ENCODE measurements around the gene NACAD.

Gene NACAD, protein sequence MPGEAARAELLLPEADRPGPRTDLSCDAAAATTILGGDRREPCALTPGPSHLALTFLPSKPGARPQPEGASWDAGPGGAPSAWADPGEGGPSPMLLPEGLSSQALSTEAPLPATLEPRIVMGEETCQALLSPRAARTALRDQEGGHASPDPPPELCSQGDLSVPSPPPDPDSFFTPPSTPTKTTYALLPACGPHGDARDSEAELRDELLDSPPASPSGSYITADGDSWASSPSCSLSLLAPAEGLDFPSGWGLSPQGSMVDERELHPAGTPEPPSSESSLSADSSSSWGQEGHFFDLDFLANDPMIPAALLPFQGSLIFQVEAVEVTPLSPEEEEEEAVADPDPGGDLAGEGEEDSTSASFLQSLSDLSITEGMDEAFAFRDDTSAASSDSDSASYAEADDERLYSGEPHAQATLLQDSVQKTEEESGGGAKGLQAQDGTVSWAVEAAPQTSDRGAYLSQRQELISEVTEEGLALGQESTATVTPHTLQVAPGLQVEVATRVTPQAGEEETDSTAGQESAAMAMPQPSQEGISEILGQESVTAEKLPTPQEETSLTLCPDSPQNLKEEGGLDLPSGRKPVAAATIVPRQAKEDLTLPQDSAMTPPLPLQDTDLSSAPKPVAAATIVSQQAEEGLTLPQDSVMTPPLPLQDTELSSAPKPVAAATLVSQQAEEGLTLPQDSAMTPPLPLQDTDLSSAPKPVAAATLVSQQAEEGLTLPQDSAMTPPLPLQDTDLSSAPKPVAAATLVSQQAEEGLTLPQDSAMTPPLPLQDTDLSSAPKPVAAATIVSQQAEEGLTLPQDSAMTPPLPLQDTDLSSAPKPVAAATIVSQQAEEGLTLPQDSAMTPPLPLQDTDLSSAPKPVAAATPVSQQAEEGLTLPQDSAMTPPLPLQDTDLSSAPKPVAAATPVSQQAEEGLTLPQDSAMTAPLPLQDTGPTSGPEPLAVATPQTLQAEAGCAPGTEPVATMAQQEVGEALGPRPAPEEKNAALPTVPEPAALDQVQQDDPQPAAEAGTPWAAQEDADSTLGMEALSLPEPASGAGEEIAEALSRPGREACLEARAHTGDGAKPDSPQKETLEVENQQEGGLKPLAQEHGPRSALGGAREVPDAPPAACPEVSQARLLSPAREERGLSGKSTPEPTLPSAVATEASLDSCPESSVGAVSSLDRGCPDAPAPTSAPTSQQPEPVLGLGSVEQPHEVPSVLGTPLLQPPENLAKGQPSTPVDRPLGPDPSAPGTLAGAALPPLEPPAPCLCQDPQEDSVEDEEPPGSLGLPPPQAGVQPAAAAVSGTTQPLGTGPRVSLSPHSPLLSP (N-terminal part only)

DNA sequence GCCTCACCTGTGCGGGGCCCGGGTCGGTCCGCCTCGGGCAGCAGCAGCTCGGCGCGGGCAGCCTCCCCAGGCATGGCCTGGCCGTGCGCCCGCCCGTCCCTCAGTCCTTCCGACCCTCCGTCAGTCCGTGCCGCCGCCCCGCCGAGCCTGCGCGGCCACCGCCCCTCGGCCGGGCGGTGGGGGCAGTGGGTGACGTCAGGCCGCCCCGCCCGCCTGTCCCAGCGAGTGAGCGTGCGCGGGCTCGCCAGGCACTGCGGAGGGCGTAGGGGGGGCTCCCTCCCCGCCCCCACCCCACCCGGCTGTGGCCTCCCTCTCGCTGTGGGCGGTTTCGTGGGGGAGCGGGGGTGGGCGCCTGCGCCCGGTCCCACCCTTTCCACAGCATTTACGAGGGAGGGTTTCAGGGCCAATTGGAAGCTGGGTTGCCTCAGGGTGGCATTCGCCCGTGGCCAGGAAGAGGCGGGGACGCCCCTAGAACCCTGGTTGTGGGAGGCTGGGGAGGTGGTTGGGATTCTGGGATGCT, at the start of gene NACAD:
TSS of gene NACAD (minus strand) at position 149 of the 520 bp plus-strand sequence. CDS start at position 74, 75 bp downstream.
- no peak for DNase-seq

DNA sequence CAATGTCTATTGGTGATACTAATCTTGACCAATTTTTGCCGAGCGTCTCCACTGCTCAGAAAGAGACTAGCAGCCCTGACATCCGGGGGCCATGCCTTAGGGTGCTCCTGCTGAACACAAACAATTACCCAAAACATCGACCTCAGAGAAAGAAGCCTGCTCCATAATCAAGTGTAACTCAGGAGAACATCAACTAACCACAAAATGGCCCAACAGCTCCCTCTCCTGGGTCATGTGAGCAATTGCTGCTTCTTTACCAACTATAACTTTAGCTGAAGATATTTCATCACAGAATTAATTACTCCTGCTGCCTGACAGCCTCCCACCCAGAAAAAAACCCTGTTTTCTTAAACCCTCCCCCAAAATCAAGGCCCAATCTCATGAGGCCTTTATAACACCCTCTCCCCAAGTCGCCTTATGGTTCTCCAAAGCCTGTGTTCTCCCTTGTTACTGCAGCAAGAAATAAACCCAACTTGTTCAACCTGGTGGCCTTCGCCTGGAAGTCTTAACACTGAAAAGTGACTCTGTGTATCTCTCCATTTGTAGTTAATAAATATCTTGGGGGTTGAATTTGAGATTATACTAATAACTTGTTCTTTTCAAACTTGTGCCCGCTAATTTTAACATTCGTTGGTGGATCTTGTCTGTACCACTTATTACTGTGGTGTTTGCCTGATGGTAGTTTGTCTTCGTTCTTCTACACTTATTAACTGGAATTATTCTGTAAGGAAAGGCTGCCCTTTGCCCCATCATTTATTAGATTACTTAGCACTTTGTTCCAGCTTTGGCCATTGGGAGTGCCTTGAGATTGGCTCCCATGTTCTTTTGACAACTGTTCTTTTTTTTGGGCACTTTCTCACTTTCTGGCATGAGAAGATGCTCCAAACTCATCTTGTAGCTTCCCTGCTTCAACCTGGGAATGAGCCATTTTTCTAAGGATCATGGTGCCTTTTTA, 47.6 kb upstream of the NACAD start:
- DNase-seq: peak; percentile 41

DNA sequence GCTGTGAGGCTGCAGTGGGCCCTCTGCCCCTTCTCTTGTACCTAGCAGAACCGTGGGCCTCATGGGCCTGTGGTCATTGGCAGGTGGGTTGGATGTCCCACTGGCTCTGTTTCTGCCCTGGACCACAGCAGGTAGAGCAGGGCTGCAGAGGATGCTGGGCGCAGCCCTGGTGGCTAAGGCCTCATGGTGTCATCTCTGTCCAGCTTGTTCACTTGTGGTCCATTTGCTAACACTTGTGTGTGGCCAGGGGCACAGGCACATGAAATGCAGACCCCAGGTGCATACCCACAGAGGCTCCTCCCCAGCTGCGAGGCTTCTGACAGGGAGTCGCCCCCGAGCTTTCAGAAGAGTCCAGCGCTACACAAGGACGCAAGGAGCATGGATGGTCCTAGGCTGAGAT, 45.1 kb upstream of the NACAD start:
- no peak for DNase-seq

DNA sequence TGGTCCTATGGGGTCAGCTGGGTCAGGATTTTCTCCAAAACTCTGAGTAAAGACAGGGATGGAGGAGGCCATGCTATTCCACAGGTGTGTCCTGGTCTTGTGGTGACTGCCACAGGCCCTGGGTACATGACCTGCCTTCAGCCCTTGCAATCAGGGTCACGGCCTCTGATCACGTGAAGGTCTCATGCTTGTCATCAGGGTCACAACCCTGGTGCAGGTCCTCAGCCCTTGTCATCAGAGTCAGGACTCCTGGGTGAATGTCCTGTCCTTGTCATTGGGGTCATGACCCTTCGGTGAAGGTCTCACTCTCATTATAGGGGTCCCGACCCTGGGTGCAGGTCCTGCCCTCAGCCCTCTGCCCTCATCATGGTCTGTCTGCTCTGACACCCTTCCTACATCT, 44.6 kb upstream of the NACAD start:
- DNase-seq: no peak

DNA sequence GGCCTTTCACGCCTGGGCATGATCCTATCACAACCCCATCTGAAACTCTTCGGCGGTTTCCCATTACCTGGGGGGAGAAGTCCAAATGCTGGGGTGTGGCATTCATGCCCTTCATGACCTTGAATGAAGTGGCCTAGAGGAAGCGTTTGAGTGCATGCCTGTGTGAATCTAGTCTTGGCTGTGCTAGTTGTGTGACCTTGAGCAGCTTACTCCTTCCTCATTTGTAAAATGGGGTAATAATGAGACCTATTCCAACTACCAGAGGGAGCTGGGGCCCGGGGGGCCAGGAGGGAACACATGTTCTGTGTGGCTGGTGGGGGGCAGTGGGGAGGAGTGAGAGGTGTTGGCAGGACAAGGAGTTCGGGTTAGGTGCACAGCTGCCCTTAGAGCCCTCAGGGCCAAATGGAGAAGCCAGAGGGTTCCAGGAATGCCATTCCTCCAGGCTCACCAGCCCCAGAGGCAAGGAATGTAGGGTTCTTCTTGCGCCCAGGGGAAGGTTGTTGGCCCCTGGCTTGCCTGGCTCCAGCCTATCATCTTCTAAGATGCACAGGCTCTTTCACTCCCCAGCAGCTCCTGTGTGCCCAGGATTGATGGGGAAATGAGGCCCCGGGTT, 44.0 kb upstream of the NACAD start:
- no peak for DNase-seq

DNA sequence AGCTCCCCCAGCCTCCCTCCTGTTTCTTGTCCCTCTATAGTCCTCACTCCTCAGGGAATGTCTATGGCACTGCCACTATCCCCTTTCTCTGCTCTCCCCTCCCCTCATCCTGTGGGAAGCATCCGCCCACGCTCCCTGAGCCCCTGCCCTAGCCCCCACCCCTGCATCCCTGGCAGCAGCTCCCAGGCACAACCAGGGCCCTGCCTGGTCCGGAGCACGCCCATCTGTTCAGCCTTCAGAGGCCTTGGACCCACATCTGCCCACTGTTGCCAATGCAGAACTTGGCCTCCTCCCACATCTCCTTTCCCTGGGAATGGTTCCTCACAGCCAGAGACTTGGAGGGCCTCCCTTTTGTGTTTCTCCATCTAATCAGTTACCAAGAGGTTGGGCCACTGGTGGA, 43.1 kb upstream of the NACAD start:
- DNase-seq: no peak

DNA sequence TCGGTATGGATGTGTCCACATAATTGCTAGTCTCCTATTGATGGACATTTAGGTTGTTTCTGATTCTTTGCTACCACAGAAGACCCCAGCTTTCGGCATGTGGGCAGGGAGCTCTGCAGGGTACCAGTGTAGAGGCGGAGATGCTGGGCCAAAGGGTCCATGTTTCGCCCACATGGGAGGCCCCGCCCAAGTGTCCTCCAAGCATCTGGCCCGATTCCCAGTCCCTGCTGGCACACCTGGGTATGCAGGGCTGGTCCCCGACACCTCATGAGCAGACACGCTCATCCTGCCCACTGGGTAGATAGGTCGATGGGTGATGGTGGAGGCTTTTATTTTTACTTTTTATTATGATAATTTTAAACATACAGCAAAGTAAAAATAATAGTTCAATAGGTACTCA, 42.1 kb upstream of the NACAD start:
- DNase-seq: no peak

DNA sequence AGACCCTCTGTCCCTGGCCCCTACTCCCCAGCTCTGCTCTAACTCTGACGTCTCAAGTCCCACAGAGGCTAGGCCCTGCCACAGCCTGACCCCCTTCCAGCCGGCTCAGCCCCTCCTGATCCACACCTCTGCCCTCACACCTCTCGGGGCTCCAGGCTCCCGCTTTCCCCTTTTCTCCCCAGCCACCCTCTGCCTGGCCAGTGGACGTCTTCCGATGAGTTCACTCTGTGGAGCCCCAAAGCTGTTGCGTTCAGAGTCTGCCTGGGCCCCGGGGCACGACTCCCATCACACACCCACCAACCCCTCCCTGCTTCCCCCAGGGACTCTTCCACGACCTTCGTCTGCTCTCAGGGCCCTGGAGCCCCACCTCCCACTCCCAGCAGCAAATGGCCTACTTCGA, 41.1 kb upstream of the NACAD start:
- no peak for DNase-seq

DNA sequence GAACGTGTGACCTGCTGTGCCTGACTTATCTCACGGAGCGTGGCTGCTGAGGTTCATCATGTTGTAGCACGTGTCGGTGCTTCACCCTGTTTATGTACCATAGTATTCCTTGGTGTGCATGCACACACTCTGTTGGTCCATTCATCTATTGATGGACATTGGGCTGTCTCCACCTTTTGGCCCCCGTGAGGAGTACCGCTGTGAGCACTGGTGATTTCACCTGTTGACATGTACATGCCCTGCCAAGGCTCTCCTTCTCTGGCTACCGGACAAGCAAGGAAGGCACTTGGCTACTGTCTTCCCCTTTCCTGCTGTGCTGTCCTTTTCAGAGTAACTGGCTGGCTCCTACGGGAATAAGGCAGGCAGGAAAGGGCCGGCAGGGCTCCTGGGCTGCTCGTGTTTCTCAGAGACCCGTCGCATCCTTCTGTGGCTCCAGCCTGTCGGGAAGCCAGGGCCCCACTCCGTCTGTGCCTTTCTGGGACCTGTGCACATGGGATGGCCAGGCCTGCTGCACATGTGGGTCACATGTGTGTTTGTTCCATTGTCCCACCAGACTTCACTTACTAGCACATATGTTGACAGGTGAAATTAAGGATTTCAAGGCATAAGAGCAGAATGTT, 40.5 kb upstream of the NACAD start:
- DNase-seq: no peak

DNA sequence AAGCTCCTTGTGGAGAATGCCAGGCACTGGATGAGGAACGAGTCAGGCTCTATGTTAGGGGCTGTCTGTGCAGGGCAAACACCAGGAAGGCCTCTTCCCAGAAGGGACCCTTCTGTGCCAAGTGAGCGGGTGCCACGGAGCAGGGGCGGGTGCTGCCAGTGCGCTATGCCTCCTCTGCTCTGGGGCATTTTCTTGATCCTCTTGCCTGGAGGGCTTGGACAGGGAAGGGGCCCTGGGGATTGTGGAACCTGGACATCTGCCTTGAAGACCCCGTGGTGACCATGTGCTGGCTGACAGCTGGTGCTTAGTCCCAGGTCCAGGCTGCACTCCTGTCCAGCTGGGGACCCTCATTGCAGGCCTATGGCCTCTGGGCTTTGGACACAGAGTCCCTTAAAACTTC, 38.2 kb upstream of the NACAD start:
- DNase-seq: no peak

DNA sequence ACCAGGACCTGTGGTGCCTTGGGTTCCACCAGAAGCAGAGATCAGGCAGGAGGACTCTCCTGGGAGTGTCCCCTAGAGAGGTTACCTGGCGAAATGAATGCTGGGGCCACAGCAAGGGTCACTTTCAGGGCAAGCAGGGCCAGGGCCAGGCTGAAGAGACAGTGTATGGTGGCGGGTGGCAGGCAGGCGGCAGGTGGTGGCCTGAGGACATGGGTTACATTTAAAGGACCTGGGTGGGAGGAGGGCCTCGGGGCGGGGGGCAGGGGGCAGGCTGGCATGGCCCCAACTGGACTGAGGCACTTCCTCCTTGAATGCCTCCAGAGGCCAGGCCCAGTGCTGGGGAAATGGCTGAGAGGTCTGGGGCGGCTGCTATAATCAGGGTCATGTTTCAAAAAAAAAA, 37.4 kb upstream of the NACAD start:
- DNase-seq: no peak

DNA sequence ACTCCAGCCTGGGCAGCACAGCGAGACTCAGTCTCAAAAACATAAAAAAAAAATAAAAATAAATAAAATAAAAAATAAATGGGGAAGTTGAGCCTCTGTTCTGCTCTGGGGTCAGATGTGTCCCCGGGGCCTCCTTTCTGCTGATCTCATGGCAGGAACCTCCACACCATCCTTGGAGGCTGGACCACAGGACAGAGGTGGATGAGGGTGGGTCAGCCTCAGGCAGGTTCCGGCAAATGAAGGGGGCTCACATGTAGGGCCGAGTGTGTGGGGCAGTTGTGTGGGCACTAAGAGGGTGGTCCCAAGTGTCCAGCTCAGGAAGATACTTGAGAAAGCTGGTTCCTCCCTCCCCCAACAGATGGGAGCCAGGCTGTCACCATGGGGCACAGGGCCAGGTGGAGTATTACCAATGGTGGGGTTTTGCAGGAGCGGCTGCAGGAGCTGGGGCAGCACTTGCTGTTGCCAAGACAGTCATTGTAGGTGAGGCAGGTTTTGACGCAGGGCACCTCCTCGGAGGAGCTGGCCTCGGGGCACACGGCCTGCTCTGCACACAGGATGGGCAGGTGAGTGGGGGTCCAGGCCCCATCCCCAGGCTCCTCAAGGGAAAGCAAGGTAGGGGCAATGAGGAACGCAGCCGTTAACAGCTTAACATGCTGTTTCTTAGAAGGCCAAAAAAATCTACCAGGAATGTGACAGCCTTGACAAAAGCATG, 36.6 kb upstream of the NACAD start:
- DNase-seq: no peak

DNA sequence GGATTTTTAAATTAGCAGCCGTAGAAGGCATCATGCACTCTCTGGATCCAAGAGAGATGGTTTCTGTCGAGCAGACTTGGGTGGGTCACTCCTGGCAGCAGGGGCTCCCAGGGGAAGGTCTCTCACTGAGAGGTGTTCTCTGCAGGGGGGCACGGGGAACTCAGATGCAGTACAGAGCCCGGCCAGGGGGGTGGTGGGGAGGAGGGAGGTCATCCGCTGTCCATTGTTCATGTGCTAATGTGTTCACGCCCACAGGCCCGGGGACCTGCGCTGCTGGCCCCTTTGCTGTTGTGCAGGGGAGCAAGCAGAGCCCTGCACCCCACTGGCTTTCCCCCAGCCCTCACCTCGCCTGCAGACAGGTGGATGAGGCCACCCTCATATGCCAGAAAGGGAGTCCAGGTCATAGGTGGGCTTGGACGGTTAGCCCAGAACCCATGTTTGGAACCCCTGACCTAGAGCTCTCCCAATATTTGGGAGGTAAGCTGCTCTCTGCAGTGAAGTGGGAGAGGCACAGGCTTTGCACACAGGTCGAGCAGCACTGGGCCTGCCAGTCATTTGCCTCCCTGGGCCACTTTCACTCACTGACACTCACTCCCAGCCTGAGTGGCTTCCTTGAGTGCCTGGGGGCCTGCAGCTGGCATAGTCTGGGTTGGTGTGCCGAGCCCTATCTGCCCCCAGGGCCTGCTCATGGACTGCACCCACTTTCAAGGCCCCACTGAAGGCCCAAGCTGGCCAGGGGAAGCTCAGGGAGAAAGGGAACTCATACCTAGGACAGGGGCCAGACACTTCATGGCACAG, 35.3 kb upstream of the NACAD start:
- no peak for DNase-seq

DNA sequence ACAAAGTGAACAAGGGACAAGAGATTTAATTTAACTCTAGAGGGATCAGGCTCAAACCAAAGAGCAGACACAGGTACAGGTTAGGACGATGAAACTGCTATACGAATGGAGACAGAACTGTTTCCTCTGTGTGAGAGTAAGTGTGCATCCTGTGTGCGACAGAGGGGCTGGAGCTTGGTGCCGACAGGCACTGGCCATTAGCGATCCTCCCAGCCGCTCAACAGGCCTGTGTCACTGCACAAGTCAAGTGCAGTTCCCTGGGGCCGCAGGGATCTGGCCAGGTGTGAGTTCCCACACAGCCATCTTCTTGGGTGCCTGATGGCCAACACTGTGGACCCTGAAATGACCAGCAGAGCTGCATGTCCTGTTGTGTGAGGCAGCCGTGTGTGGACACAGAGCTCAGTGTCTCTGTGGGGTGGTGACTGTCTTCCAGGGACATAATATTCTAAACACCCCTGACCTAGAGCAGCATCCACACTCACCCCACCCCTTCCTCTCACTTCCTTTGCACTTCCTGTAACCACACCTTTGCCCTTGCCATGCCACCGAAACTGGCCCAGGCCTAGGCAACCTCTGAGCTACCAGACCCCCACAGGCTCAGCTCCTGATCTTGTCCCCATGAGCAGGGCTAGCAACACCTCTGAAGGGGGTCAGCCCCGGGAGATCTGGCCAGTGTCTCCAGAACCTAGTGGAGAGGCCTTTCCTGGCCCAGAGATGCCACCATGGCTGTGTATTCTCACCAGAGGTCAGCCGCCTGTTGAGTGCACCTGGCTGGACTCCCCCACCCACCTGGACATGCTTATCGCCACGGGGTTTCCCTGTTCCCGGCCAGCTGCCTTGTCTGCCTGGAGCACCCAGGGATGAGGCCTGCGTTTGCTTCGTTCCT, 34.4 kb upstream of the NACAD start:
- peak; percentile 6 for DNase-seq

DNA sequence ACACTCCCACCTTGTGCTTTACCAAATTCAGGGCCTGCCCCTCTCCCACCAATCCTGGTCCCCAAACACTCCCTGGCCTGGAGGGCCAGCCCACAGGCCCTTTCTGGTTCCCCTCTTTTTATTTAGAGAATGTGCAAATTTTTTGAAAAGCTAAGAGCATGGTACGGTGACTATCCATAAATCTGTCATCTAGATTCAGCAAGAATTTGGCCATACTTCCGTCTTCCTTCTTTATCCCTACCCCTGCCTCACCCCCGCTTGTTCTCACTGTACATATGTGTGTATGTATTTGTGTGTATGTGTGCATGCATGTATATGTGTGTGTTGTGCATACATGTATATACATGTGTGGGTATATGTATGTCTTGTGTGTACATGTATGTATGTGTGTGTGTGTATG, 30.8 kb upstream of the NACAD start:
- DNase-seq: no peak

DNA sequence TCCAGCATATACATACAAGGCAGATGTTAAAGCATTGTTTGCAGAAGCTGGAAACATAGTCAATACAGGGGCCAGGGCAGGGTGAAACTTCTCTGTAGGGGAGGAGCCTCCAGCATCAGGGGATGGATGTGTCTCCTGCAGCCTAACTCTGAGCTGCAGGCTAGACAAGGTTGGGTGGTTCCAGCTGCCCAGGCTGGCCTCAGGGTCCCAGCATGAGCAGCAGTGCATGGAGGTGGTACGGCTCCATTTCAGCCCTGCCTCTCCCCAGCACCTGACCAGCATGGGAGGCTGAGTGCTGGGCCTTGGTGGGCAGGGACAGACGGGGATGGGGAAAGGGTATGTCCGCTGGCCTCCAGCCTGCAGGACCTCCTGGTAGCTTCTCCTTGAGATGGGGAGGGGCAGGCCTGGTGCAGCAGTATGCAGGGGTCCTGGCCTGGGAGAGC, 30.1 kb upstream of the NACAD start:
- no peak for DNase-seq

DNA sequence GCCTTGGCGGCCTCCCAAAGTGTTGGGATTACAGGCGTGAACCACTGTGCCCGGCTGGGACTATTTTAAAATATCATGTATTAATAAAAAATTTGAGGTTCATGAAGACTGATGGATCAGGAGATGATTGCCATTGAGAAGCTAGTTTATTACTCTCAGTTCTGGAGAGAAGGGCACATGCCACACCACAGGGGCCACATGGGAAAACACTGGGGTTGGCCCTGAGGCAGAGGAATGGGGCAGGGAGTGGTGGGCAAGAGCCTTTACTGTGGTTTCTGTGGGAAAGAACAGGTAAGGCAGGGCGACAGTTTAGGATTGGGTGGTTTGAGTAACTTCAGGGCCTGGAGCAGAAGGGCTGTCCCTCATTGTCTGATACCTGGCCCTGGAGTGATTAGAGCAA, 29.5 kb upstream of the NACAD start:
- no peak for DNase-seq

DNA sequence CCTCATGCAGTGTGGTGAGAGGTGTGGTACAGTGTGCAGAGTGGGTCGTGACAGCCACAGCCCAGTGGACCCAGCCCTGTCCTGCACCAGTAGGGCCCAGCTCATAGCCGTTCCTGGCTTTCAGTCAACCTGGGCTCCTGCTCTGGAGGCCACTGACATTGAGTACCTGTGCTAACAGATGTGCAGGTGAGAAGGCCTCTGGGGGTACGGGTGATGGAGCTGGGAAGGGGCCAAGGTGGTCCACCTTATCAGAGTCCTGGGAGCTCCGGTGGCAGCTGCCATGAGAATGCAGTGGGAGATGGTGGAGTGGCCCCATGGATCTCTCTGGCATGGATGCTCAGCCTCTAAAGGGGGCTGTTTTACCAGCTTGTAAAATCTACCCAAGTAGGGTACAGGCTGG, 28.8 kb upstream of the NACAD start:
- DNase-seq: no peak

All from activated effector memory CD4-positive, alpha-beta T cell treated with Interleukin-2 at 50 U/mL for 16 hours (primary cell).